ENCODE results near the gene TMEM35B. TPM values are rescaled to one million over a fixed set of nuclear protein-coding genes. Genes with fewer than 3 reads are reported as not detected.

The TMEM35B gene
- total and polyA plus RNA-seq, 4 donors: 8.5 to 20.1 (median 14.5) TPM

GRCh38 chr1:34978921-34979320 lies 6.2 kb downstream of the TMEM35B start:
- Histone ChIP-seq H3K36me3 (ENCODE audit: control insufficient read depth, insufficient read depth, low read length) (peaks cover 8% of the 10 kb centered on the region), H3K4me3 (ENCODE audit: low read depth, low read length) (no peak overlapping the region), H3K9me3 (ENCODE audit: control insufficient read depth, insufficient read depth, low read length) (no peaks in the 10 kb centered on the region), H3K4me1 (ENCODE audit: control insufficient read depth, insufficient read depth, low read length) (peaks cover 7% of the 10 kb centered on the region), H3K27ac (ENCODE audit: low read depth, low read length) (no peak overlapping the region), H3K27me3 (ENCODE audit: control insufficient read depth, insufficient read depth, low read length) (no peaks in the 10 kb centered on the region)
- no peak for DNase-seq (ENCODE audit: low read depth in 4 of 6, low spot score in 6 of 6)
- 72% methylated on average over 6 of the region's 6 CpGs for WGBS (ENCODE audit: insufficient coverage)

- H3K4me3 ChIP-seq (ENCODE audit: low read depth, low read length): no peak overlapping the region
- H3K27me3 ChIP-seq (ENCODE audit: control insufficient read depth, insufficient read depth, low read length): no peaks in the 10 kb centered on the region
- H3K27ac ChIP-seq (ENCODE audit: low read depth, low read length): no peak overlapping the region
- peaks cover 8% of the 10 kb centered on the region for H3K36me3 ChIP-seq (ENCODE audit: control insufficient read depth, insufficient read depth, low read length)
- peaks cover 3% of the 10 kb centered on the region for H3K4me1 ChIP-seq (ENCODE audit: control insufficient read depth, insufficient read depth, low read length)
- WGBS (ENCODE audit: insufficient coverage): 90% methylated on average over 2 of the region's 2 CpGs
- DNase-seq (ENCODE audit: low read depth in 4 of 6, low spot score in 6 of 6): no peak
- H3K9me3 ChIP-seq (ENCODE audit: control insufficient read depth, insufficient read depth, low read length): no peaks in the 10 kb centered on the region
Measured at GRCh38 chr1:34977858-34978257, 7.3 kb downstream of the TMEM35B start.

GRCh38 chr1:34977210-34977471 lies 8.0 kb downstream of the TMEM35B start:
- Histone ChIP-seq H3K27me3 (ENCODE audit: control insufficient read depth, insufficient read depth, low read length) (no peaks in the 10 kb centered on the region), H3K9me3 (ENCODE audit: control insufficient read depth, insufficient read depth, low read length) (no peaks in the 10 kb centered on the region), H3K4me1 (ENCODE audit: control insufficient read depth, insufficient read depth, low read length) (peaks cover 3% of the 10 kb centered on the region), H3K36me3 (ENCODE audit: control insufficient read depth, insufficient read depth, low read length) (peaks cover 8% of the 10 kb centered on the region), H3K27ac (ENCODE audit: low read depth, low read length) (no peak overlapping the region), H3K4me3 (ENCODE audit: low read depth, low read length) (no peak overlapping the region)
- 85% methylated on average over 11 of the region's 13 CpGs for WGBS (ENCODE audit: insufficient coverage)
- DNase-seq (ENCODE audit: low read depth in 4 of 6, low spot score in 6 of 6): no peak

GRCh38 chr1:34976384-34977209 lies 8.6 kb downstream of the TMEM35B start:
- Histone ChIP-seq H3K36me3 (ENCODE audit: control insufficient read depth, insufficient read depth, low read length) (peaks cover 8% of the 10 kb centered on the region), H3K27ac (ENCODE audit: low read depth, low read length) (no peak overlapping the region), H3K4me3 (ENCODE audit: low read depth, low read length) (no peak overlapping the region), H3K9me3 (ENCODE audit: control insufficient read depth, insufficient read depth, low read length) (no peaks in the 10 kb centered on the region), H3K27me3 (ENCODE audit: control insufficient read depth, insufficient read depth, low read length) (no peaks in the 10 kb centered on the region), H3K4me1 (ENCODE audit: control insufficient read depth, insufficient read depth, low read length) (peaks cover 3% of the 10 kb centered on the region)
- WGBS (ENCODE audit: insufficient coverage): 32% methylated on average over 69 of the region's 72 CpGs
- no peak for DNase-seq (ENCODE audit: low read depth in 4 of 6, low spot score in 6 of 6)

- DNase-seq (ENCODE audit: low read depth in 4 of 6, low spot score in 6 of 6): no peak
- Histone ChIP-seq H3K9me3 (ENCODE audit: control insufficient read depth, insufficient read depth, low read length) (no peaks in the 10 kb centered on the region), H3K36me3 (ENCODE audit: control insufficient read depth, insufficient read depth, low read length) (peaks cover 8% of the 10 kb centered on the region), H3K4me1 (ENCODE audit: control insufficient read depth, insufficient read depth, low read length) (peaks cover 3% of the 10 kb centered on the region), H3K4me3 (ENCODE audit: low read depth, low read length) (no peak overlapping the region), H3K27me3 (ENCODE audit: control insufficient read depth, insufficient read depth, low read length) (no peaks in the 10 kb centered on the region), H3K27ac (ENCODE audit: low read depth, low read length) (no peak overlapping the region)
- 86% methylated on average over 5 of the region's 6 CpGs for WGBS (ENCODE audit: insufficient coverage)
Measured at GRCh38 chr1:34975771-34976170, 9.4 kb downstream of the TMEM35B start.

GRCh38 chr1:34975338-34975737 lies 9.8 kb downstream of the TMEM35B start:
- no peaks in the 10 kb centered on the region for H3K9me3 ChIP-seq (ENCODE audit: control insufficient read depth, insufficient read depth, low read length)
- DNase-seq (ENCODE audit: low read depth in 4 of 6, low spot score in 6 of 6): no peak
- H3K36me3 ChIP-seq (ENCODE audit: control insufficient read depth, insufficient read depth, low read length): peaks cover 8% of the 10 kb centered on the region
- H3K4me3 ChIP-seq (ENCODE audit: low read depth, low read length): no peak overlapping the region
- WGBS (ENCODE audit: insufficient coverage): no CpG with 5 or more reads among the region's 3 CpGs
- no peak overlapping the region for H3K27ac ChIP-seq (ENCODE audit: low read depth, low read length)
- H3K27me3 ChIP-seq (ENCODE audit: control insufficient read depth, insufficient read depth, low read length): no peaks in the 10 kb centered on the region
- peaks cover 3% of the 10 kb centered on the region for H3K4me1 ChIP-seq (ENCODE audit: control insufficient read depth, insufficient read depth, low read length)

GRCh38 chr1:34974626-34975025 lies 10.5 kb downstream of the TMEM35B start:
- Histone ChIP-seq H3K27me3 (ENCODE audit: control insufficient read depth, insufficient read depth, low read length) (no peaks in the 10 kb centered on the region), H3K27ac (ENCODE audit: low read depth, low read length) (no peak overlapping the region), H3K36me3 (ENCODE audit: control insufficient read depth, insufficient read depth, low read length) (peaks cover 8% of the 10 kb centered on the region), H3K4me1 (ENCODE audit: control insufficient read depth, insufficient read depth, low read length) (peaks cover 3% of the 10 kb centered on the region), H3K4me3 (ENCODE audit: low read depth, low read length) (no peak overlapping the region), H3K9me3 (ENCODE audit: control insufficient read depth, insufficient read depth, low read length) (no peaks in the 10 kb centered on the region)
- 100% methylated on average over 1 of the region's 8 CpGs for WGBS (ENCODE audit: insufficient coverage)
- DNase-seq (ENCODE audit: low read depth in 4 of 6, low spot score in 6 of 6): no peak

GRCh38 chr1:34973326-34973725 lies 11.8 kb downstream of the TMEM35B start:
- H3K27ac ChIP-seq (ENCODE audit: low read depth, low read length): no peak overlapping the region
- peaks cover 8% of the 10 kb centered on the region for H3K36me3 ChIP-seq (ENCODE audit: control insufficient read depth, insufficient read depth, low read length)
- H3K4me1 ChIP-seq (ENCODE audit: control insufficient read depth, insufficient read depth, low read length): peaks cover 3% of the 10 kb centered on the region
- H3K9me3 ChIP-seq (ENCODE audit: control insufficient read depth, insufficient read depth, low read length): no peaks in the 10 kb centered on the region
- H3K27me3 ChIP-seq (ENCODE audit: control insufficient read depth, insufficient read depth, low read length): no peaks in the 10 kb centered on the region
- 93% methylated on average over 2 of the region's 3 CpGs for WGBS (ENCODE audit: insufficient coverage)
- DNase-seq (ENCODE audit: low read depth in 4 of 6, low spot score in 6 of 6): no peak
- H3K4me3 ChIP-seq (ENCODE audit: low read depth, low read length): no peak overlapping the region

- no peaks in the 10 kb centered on the region for H3K27me3 ChIP-seq (ENCODE audit: control insufficient read depth, insufficient read depth, low read length)
- 26% methylated on average over 5 of the region's 5 CpGs for WGBS (ENCODE audit: insufficient coverage)
- H3K9me3 ChIP-seq (ENCODE audit: control insufficient read depth, insufficient read depth, low read length): no peaks in the 10 kb centered on the region
- H3K4me3 ChIP-seq (ENCODE audit: low read depth, low read length): no peak overlapping the region
- H3K36me3 ChIP-seq (ENCODE audit: control insufficient read depth, insufficient read depth, low read length): no peaks in the 10 kb centered on the region
- no peaks in the 10 kb centered on the region for H3K4me1 ChIP-seq (ENCODE audit: control insufficient read depth, insufficient read depth, low read length)
- no peak for DNase-seq (ENCODE audit: low read depth in 4 of 6, low spot score in 6 of 6)
- no peak overlapping the region for H3K27ac ChIP-seq (ENCODE audit: low read depth, low read length)
Measured at GRCh38 chr1:34970829-34971228, 14.3 kb downstream of the TMEM35B start.

GRCh38 chr1:34970220-34970735 lies 14.9 kb downstream of the TMEM35B start:
- Histone ChIP-seq H3K9me3 (ENCODE audit: control insufficient read depth, insufficient read depth, low read length) (no peaks in the 10 kb centered on the region), H3K27me3 (ENCODE audit: control insufficient read depth, insufficient read depth, low read length) (no peaks in the 10 kb centered on the region), H3K27ac (ENCODE audit: low read depth, low read length) (no peak overlapping the region), H3K36me3 (ENCODE audit: control insufficient read depth, insufficient read depth, low read length) (no peaks in the 10 kb centered on the region), H3K4me1 (ENCODE audit: control insufficient read depth, insufficient read depth, low read length) (no peaks in the 10 kb centered on the region), H3K4me3 (ENCODE audit: low read depth, low read length) (no peak overlapping the region)
- DNase-seq (ENCODE audit: low read depth in 4 of 6, low spot score in 6 of 6): no peak
- WGBS (ENCODE audit: insufficient coverage): no CpG with 5 or more reads among the region's 5 CpGs

Data from spinal cord (tissue), 10 donors.